ENCODE results near the gene AFTPH.

GRCh38 chr2:64637000-64637635 is 113.0 kb downstream of the AFTPH start:
- TF ChIP-seq POLR2AphosphoS5 (IDR thresholded peaks at IDR 0.05; ENCODE audit: low read depth, low read length) (no peak), POLR2A (IDR thresholded peaks at IDR 0.05; ENCODE audit: low read depth, low read length) (no peak), SPI1 (IDR thresholded peaks at IDR 0.05; ENCODE audit: low read depth, low read length) (no peak), POU2F2 (IDR thresholded peaks at IDR 0.05; ENCODE audit: low read depth, low read length) (0 out of 2 replicates have a peak, but pooled peaks have one; percentile 21)

All from GM12891 (cell line).